NCI-H146 treated with DMSO at 0.1 percent for 48 hours (cell line): ENCODE results near the gene ASH1L.
"Not testable (repeated sequence)": the region's sequence is repeated elsewhere in the genome, so short reads cannot be mapped to it uniquely, and the experiment has no call there.

Source experiments
- DNase-seq: peaks from one replicate; lab custom pipeline; 2025; ENCODE audit not compliant: unreplicated experiment; lab: John Stamatoyannopoulos, UW

Gene ASH1L

DNA sequence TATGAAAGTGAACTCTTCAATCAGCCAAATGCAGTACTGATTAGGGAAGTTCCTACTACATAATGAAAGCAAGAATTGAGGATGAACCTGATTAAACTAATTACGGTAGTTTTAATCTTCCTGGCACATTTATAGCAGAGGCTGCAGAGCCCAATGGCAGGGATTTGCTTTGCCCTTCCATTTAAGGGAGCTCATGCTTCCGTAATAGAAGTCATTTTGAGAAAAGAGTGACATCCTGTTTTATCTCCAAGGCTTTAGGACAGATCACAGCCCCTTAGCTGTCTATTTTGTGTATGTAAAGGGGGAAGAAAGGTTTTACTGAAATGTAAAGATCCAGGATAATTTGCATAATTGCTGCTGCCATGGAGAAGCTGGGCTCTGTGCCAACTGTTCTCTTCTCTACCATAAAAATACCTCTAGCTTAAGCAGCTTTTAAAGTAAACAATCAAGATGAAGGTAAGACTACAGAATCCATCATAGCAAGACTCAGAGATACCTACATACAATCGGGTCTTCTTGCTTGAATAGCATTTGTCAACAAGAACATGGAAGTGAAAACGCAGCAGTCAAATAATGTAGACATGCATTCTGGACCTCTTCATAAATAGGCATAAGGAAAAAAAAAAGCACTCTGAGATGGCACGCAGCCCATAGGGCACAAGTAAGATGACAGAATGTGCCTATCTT is 62.5 kb downstream of the ASH1L start:
- peak; percentile 82 for DNase-seq

GRCh38 chr1:155499263-155499662 is 63.3 kb downstream of the ASH1L start:
- DNase-seq: no peak

GRCh38 chr1:155493595-155493994 is 69.0 kb downstream of the ASH1L start:
- not testable (repeated sequence) for DNase-seq

GRCh38 chr1:155488419-155488818 is 74.2 kb downstream of the ASH1L start:
- DNase-seq: not testable (repeated sequence)

- no peak for DNase-seq
These were observed 75.1 kb downstream of the ASH1L start for GRCh38 chr1:155487541-155487940.

GRCh38 chr1:155486952-155487351 is 75.7 kb downstream of the ASH1L start:
- not testable (repeated sequence) for DNase-seq

- DNase-seq: no peak
These were observed 76.7 kb downstream of the ASH1L start for GRCh38 chr1:155485945-155486344.

DNA sequence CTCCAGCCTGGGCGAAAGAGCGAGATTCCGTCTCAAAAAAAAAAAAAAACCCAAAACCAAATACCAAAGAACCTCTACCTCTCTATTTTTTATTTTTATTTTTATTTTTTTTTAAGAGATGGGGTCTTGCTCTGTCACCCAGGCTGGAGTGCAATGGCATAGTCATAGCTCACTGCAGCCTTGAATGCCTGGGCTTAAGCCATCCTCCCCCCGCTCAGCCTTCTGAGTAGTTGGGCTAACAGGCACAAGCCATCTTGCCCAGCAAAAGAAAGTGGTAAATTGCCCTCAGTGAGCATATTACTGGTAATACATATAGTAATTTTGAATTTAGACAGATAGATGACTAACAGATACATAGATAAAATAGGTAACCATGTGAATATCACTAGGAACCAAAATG is 77.4 kb downstream of the ASH1L start:
- DNase-seq: no peak

DNA sequence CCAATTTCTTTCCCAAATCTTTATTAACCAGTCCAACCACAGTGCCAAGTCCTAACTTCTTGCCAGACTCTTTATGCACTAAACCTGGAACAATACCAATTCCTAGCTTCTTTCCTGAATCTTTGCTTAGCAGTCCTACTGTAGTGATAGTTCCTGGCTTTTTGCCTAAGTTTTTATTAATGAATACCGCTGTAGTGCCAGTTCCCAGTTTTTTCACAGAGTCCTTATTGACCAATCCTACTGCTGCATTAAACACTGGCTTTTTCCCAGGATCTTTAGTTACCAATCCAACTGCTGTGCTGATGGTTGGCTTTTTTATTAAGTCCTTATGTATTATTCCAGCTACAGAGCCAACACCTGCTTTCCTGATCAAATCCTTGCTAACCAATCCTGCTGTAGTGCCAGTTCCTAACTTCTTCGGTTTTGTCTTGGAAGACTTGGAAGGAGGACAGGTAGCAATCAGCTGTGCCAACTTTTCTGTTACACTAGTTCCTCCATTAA is 80.8 kb downstream of the ASH1L start:
- DNase-seq: no peak

DNA sequence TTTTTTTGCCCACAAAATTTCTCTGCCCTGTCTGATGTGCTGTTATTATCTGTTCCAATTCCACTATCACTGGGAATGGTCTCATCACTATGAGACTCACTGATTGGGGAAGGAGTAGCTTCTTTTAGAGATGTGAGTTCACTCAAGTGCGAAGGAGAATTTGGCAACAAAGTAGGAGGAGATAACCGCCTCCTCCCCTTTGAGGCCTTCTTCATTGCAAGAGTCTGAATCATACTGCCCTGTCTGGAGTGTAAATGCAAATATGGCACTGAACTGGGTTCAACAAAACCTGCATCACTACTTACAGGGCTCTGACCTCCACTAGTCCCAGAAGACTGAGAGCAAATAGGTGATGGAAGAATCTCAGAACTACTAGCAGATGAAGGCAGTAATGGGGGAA is 83.4 kb downstream of the ASH1L start:
- DNase-seq: no peak

GRCh38 chr1:155478270-155478852 is 84.2 kb downstream of the ASH1L start:
- DNase-seq: no peak

DNA sequence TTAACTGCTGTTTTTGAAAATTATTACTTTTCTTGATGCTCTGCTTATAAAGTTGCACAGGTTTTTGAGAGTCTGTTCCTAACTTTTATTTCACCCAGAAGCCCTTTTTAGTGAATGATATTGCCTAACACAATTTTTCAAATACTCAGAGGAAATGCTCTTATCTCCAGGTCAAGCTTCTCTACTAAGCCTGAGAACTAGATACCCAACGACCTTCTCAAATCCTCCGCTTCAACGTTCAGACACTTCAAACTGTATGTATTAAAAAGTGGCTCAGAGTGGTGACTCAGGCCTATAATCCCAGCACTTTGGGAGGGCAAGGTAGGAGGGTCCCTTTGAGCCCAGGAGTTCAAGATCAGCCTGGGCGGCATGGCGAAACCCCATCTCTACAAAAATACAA is 88.5 kb downstream of the ASH1L start:
- no peak for DNase-seq

DNA sequence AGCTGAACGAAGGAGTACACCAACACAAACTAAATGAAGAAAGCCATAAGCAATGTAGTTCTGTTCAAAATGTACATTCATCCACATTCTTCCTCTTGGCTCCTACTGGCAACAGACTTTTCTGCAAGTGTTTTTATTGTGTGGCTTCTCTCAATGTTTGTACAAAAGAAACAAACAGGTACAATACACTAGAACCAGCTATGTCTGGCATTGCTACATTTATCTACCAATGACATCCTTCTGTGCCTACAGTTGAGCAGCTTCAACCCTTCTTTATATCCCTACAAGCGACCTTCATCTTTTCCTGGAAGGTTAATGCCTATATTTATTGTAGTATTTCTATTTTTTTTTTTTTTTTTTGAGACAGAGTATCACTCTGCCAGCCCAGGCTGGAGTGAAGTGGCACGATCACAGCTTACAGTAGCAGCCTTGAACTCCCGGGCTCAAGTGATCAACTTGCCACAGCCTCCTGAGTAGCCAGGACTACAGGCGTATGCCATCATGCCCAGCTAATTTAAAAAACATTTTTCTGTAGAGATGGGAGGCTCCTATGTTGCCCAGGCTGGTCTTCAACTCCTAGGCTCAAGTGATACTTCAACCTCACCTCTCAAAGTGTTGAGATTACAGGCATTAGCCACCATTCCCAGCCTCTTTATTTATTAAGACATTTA is 89.3 kb downstream of the ASH1L start:
- DNase-seq: no peak

- no peak for DNase-seq
These were observed 90.0 kb downstream of the ASH1L start for GRCh38 chr1:155472491-155473083.

DNA sequence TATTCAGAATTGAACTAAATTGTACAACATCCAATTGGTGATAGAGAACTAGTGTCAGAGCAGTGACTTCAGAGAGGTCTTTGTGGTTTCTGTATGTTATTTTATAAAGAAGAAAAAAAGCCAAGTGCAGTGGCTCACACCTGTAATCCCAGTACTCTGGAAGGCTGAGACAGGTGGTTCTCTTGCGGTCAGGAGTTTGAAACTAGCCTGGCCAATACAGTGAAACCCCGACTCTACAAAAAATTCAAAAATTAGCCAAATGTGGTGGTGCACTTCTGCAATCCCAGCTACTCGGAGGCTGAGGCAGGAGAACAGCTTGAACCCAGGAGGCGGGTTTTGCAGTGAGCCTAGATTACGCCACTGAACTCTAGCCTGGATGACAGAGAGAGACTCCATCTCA is 90.7 kb downstream of the ASH1L start:
- DNase-seq: no peak

- no peak for DNase-seq
These were observed 91.6 kb downstream of the ASH1L start for GRCh38 chr1:155471026-155471425.

- no peak for DNase-seq
These were observed 95.6 kb downstream of the ASH1L start for GRCh38 chr1:155466996-155467395.

- no peak for DNase-seq
These were observed 96.0 kb downstream of the ASH1L start for GRCh38 chr1:155466617-155466972.

DNA sequence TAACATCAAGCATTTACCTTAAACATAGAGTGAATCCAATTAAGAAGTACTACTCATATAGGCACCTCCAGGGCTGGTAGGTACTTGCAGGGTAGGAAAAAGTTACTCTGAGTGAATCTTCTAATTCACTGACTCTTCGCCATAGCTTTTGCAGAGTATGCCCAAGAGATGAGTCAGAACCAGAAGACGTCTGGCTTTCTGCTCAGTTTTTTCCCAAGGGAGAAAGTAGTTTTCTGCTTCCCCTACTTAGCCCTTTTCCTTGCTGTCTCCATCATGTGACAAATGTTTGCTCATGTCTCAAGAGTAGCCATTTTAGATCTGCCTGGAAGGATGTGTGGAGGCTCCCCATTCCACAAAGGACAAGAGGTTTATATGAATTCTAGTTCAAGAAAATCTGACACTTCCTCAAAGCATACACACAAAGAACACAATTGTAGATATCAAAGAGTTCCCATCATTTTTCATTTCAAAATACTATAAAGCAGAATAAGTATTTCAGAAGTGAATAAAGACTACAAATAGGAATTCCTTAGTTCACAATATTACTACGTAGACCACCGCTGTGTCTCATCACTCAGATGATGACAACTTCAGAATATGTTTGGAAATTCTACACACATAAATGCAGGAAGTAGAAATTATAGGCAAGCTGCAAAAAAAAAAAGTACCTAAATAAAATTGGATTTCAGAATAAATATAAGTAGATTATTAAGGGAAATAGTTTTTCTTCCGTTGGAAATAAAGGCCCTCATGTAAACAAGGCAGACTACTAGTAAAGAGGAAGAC is 98.5 kb downstream of the ASH1L start:
- DNase-seq: no peak

DNA sequence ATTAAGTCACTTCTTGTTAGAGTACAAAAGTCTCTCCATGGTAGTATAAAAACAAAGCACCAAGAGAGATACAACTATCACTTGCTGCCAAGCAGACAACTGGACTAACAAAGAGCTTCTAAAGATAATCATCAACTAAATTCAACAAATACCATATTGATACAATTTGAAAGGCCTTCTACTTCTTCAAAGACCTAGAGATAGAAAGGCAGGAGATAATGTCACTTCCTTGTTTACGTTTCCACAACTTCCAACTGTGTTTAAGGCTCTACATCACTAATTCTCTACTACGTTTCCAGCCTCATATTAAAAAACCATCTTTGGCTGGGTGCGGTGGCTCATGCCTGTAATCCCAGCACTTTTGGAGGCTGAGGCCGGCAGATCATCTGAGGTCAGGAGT is 104.5 kb downstream of the ASH1L start:
- no peak for DNase-seq

DNA sequence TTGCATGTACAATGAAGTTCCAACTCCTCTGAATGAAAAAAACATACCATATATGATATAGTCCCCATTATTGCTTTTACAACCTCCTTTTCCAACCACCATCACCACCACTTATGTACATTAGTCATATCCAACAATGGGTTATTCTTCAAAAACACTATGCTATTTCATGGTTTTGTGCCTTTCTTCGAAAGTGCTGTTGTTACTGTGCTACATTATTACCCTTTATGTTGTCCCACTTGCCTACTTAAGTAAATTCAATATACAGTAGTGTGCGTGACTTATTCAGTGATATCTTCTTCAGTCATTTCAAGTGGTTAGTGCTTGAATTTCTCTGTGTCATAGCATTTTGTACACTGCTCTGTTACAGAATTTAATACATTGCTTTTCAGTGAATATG is 105.3 kb downstream of the ASH1L start:
- DNase-seq: no peak
